ENCODE data around the gene DAGLA. TPM values are rescaled to one million over a fixed set of nuclear protein-coding genes. Genes with fewer than 3 reads are reported as not detected.

DAGLA gene
- total RNA-seq, 2 experiments from 2014 or later: 0.52 to 0.73 TPM

DNA sequence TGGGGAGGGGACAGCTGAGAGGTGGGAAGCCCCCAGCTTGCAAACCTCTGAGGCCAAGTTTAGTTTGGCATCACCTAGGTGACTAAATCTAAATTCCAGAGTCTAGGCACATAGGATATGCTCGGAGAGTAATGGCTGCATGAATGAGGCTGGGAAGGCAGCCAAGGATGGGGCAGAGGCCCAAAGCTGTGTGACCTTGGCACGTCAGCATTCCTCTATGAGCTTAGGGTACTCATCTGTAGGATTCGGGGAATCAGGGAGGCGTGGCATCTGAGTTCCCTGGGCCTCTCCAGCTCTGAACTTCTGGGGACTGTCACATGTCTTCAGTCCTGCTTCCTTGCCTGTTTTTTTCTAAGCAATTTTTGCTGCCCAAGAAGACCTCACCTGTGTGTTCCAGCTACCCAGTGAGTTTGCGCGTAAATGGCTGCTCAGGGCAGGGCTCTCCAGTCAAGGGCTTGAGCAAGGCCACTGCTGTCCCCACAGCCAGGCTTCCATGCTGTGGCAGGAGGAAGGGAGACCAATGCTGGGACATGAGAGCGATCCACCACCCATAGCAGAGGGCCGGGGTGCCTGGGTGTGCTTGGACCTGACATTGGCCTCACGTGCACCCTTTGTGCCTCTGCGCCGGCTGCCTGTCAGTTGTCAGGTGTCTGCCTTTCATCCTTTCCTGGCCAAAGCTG lies 13.9 kb downstream of the DAGLA start:
- no peaks in the 10 kb centered on the region for H3K36me3 ChIP-seq (ENCODE audit: insufficient read depth, low read length)
- H3K27ac Mint-ChIP-seq: no peak overlapping the region
- CTCF ChIA-PET: interaction anchor here (1.6 kb wide), 1 partner anchor 39 kb away, joined by 6 read pairs; no protein-coding TSS in a partner anchor
- peaks cover 22% of the 10 kb centered on the region for H3K4me1 Mint-ChIP-seq (ENCODE audit: low read depth)
- intact Hi-C loops (cut with DNase I, micrococcal nuclease): loop anchor here in 1 of 2 experiments (2.0 kb wide), 1 partner anchor 13 kb away; the partner anchor contains the start of gene DAGLA
- no peak overlapping the region for H3K27ac ChIP-seq (ENCODE audit: low read depth in 1 of 2, low read length in 2 of 2)
- no peak overlapping the region for H3K4me3 ChIP-seq (ENCODE audit: low read length)
- H3K4me3 Mint-ChIP-seq: no peak overlapping the region
- TF ChIP-seq, protein P1, sequence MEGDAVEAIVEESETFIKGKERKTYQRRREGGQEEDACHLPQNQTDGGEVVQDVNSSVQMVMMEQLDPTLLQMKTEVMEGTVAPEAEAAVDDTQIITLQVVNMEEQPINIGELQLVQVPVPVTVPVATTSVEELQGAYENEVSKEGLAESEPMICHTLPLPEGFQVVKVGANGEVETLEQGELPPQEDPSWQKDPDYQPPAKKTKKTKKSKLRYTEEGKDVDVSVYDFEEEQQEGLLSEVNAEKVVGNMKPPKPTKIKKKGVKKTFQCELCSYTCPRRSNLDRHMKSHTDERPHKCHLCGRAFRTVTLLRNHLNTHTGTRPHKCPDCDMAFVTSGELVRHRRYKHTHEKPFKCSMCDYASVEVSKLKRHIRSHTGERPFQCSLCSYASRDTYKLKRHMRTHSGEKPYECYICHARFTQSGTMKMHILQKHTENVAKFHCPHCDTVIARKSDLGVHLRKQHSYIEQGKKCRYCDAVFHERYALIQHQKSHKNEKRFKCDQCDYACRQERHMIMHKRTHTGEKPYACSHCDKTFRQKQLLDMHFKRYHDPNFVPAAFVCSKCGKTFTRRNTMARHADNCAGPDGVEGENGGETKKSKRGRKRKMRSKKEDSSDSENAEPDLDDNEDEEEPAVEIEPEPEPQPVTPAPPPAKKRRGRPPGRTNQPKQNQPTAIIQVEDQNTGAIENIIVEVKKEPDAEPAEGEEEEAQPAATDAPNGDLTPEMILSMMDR (IDR thresholded peaks at IDR 0.05): no peak
- no peak for DNase-seq
- ATAC-seq (ENCODE audit: poor library complexity): no peak
- H3K27me3 Mint-ChIP-seq: no peaks in the 10 kb centered on the region
- H3K4me1 ChIP-seq (ENCODE audit: insufficient read depth, low read length): peaks cover 44% of the 10 kb centered on the region
- no peaks in the 10 kb centered on the region for H3K36me3 Mint-ChIP-seq (ENCODE audit: low read depth)
- POLR2A ChIA-PET: interaction anchor here (1.0 kb wide), 1 partner anchor 10 kb away, joined by 3 read pairs; no protein-coding TSS in a partner anchor
- H3K9me3 ChIP-seq (ENCODE audit: control insufficient read depth in 1 of 2, insufficient read depth in 1 of 2, low read length in 2 of 2): no peaks in the 10 kb centered on the region
- H3K9me3 Mint-ChIP-seq: no peaks in the 10 kb centered on the region
- H3K27me3 ChIP-seq (ENCODE audit: control insufficient read depth in 1 of 2, insufficient read depth in 2 of 2, low read length in 2 of 2): peaks cover 0 to 2% of the 10 kb centered on the region in 2 experiments

DNA sequence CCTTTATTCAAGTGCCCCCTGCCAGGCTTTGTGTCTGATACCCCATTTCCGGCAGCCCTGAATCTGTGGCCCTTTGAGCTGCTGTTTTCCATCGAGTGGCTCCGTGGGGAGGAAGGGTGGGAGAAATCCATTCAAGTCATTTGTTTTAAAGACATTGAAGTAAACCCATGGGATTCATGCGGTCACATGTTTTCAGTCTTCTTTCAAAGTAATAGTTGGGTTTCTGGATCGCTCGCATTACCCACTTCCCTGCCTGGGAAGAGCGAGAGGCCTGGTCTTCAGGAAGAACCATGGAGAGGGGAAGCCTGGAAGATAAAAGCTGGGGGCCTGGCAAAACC lies 14.4 kb downstream of the DAGLA start:
- H3K27me3 ChIP-seq (ENCODE audit: control insufficient read depth in 1 of 2, insufficient read depth in 2 of 2, low read length in 2 of 2): peaks cover 0 to 2% of the 10 kb centered on the region in 2 experiments
- Mint-ChIP-seq H3K4me1 (ENCODE audit: low read depth) (peaks cover 22% of the 10 kb centered on the region), H3K27ac (no peak overlapping the region), H3K27me3 (no peaks in the 10 kb centered on the region), H3K9me3 (no peaks in the 10 kb centered on the region), H3K4me3 (no peak overlapping the region), H3K36me3 (ENCODE audit: low read depth) (no peaks in the 10 kb centered on the region)
- peaks cover 45% of the 10 kb centered on the region for H3K4me1 ChIP-seq (ENCODE audit: insufficient read depth, low read length)
- TF ChIP-seq, protein P1 (IDR thresholded peaks at IDR 0.05): no peak
- intact Hi-C loops (cut with DNase I, micrococcal nuclease): loop anchor here in 1 of 2 experiments (2.0 kb wide), 1 partner anchor 14 kb away; the partner anchor contains the start of gene DAGLA
- POLR2A ChIA-PET: no interaction called here
- ATAC-seq (ENCODE audit: poor library complexity): no peak
- no peaks in the 10 kb centered on the region for H3K9me3 ChIP-seq (ENCODE audit: control insufficient read depth in 1 of 2, insufficient read depth in 1 of 2, low read length in 2 of 2)
- CTCF ChIA-PET: interaction anchor here (1.6 kb wide), 1 partner anchor 39 kb away, joined by 6 read pairs; no protein-coding TSS in a partner anchor
- DNase-seq: no peak
- no peaks in the 10 kb centered on the region for H3K36me3 ChIP-seq (ENCODE audit: insufficient read depth, low read length)
- no peak overlapping the region for H3K4me3 ChIP-seq (ENCODE audit: low read length)
- no peak overlapping the region for H3K27ac ChIP-seq (ENCODE audit: low read depth in 1 of 2, low read length in 2 of 2)

DNA sequence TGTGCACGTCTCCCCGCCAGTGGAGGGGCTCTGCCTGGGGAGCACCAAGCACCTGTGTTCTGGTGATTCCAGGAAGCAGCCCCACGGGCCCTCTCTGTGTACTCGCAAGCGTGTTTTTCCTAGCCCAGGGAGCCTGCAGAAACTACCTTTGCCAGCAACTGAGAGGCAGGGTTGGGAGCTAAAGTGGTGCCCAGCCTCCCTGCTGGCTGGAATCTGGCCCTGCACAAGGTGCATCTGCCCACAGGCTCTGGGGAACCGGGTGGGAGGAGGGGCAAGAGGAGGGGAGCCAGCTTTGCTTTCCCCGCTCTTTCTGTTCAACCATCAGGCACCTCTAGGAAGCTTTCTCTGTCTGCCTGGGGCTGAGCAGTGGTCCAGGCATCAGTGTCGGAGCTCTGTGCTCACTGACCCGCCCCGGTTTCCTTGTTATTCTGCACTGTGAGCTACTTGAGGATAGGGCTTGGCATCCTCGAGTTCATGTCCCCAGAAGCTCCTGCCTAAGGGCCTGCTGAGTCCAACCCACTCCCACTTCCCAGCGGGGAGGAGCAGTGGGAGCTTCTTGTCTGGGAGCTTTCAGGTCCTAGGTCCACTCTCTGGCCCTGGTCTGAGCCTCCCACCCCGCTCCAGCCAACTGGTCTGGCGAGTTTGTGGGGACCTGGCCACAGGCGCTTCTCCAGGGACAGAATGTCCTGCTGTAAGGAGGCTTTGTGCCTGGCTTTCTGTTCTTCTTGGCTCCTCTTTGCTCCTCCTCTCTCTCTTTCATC lies 14.9 kb downstream of the DAGLA start:
- H3K4me3 ChIP-seq (ENCODE audit: low read length): peak overlapping the region; percentile 32
- CTCF ChIA-PET: interaction anchor here (1.6 kb wide), 1 partner anchor 38 kb away, joined by 6 read pairs; no protein-coding TSS in a partner anchor
- DNase-seq (no peak), ATAC-seq (ENCODE audit: poor library complexity) (no peak)
- no peaks in the 10 kb centered on the region for H3K9me3 ChIP-seq (ENCODE audit: control insufficient read depth in 1 of 2, insufficient read depth in 1 of 2, low read length in 2 of 2)
- intact Hi-C loops (cut with DNase I, micrococcal nuclease): loop anchor here in 1 of 2 experiments (2.0 kb wide), 1 partner anchor 14 kb away; the partner anchor contains the start of gene DAGLA
- H3K36me3 ChIP-seq (ENCODE audit: insufficient read depth, low read length): no peaks in the 10 kb centered on the region
- H3K4me1 Mint-ChIP-seq (ENCODE audit: low read depth): peaks cover 22% of the 10 kb centered on the region
- H3K36me3 Mint-ChIP-seq (ENCODE audit: low read depth): no peaks in the 10 kb centered on the region
- H3K27ac Mint-ChIP-seq: peak overlapping the region; percentile 85
- POLR2A ChIA-PET: no interaction called here
- peak overlapping the region in 1 of 2 donors; percentile 27 for H3K27ac ChIP-seq (ENCODE audit: low read depth in 1 of 2, low read length in 2 of 2)
- peaks cover 45% of the 10 kb centered on the region for H3K4me1 ChIP-seq (ENCODE audit: insufficient read depth, low read length)
- H3K9me3 Mint-ChIP-seq: no peaks in the 10 kb centered on the region
- H3K27me3 ChIP-seq (ENCODE audit: control insufficient read depth in 1 of 2, insufficient read depth in 2 of 2, low read length in 2 of 2): peaks cover 0 to 2% of the 10 kb centered on the region in 2 experiments
- H3K27me3 Mint-ChIP-seq: no peaks in the 10 kb centered on the region
- H3K4me3 Mint-ChIP-seq: no peak overlapping the region
- TF ChIP-seq, protein P1 (IDR thresholded peaks at IDR 0.05): no peak

Data from CD4-positive, alpha-beta T cell (primary cell).